ENCODE data around the gene ARHGEF40.

The ARHGEF40 gene

GRCh38 chr14:21060614-21061346 is 9.3 kb upstream of the ARHGEF40 start:
- no peak for DNase-seq

- no peak for DNase-seq
Measured at GRCh38 chr14:21061347-21061668, 8.8 kb upstream of the ARHGEF40 start.

- no peak for DNase-seq
Measured at GRCh38 chr14:21063479-21063878, 6.6 kb upstream of the ARHGEF40 start.

- no peak for DNase-seq
Measured at GRCh38 chr14:21066882-21067502, 3.1 kb upstream of the ARHGEF40 start.

- DNase-seq = peak; percentile 55
Measured at GRCh38 chr14:21068521-21069387, 1.4 kb upstream of the ARHGEF40 start.

GRCh38 chr14:21069388-21070082 is 569 bp upstream of the ARHGEF40 start:
- no peak for DNase-seq

GRCh38 chr14:21070610-21071224 is 613 bp downstream of the ARHGEF40 start:
- no peak for DNase-seq

GRCh38 chr14:21071225-21072030 is 1.3 kb downstream of the ARHGEF40 start:
- DNase-seq = peak; percentile 78

GRCh38 chr14:21072031-21072473 is 1.9 kb downstream of the ARHGEF40 start:
- DNase-seq = no peak

GRCh38 chr14:21072781-21073339 is 2.8 kb downstream of the ARHGEF40 start:
- DNase-seq = peak; percentile 50

- DNase-seq = no peak
Measured at GRCh38 chr14:21073921-21074320, 3.8 kb downstream of the ARHGEF40 start.

- no peak for DNase-seq
Measured at GRCh38 chr14:21074398-21075272, 4.5 kb downstream of the ARHGEF40 start.

GRCh38 chr14:21075719-21076437 is 5.8 kb downstream of the ARHGEF40 start:
- DNase-seq = no peak

GRCh38 chr14:21077672-21078071 is 7.6 kb downstream of the ARHGEF40 start:
- DNase-seq = no peak

- DNase-seq = no peak
Measured at GRCh38 chr14:21078287-21078686, 8.2 kb downstream of the ARHGEF40 start.

GRCh38 chr14:21078726-21079125 is 8.6 kb downstream of the ARHGEF40 start:
- DNase-seq = no peak

GRCh38 chr14:21081521-21082142 is 11.5 kb downstream of the ARHGEF40 start:
- no peak for DNase-seq

GRCh38 chr14:21083565-21084325 is 13.6 kb downstream of the ARHGEF40 start:
- no peak for DNase-seq

All from NCI-H774 (cell line).